Measurements from ENCODE around the gene FXN.

The FXN gene

GRCh38 chr9:69060766-69061165, 25.2 kb downstream of the FXN start:
- no peak for TF ChIP-seq CTCF (IDR thresholded peaks at IDR 0.05; ENCODE audit: control insufficient read depth, extremely low read depth, insufficient read depth)
- no peak overlapping the region for H3K4me3 ChIP-seq (ENCODE audit: low read depth, low read length)
- no peak for DNase-seq (ENCODE audit: low read depth)

GRCh38 chr9:69062195-69062594, 26.6 kb downstream of the FXN start:
- TF ChIP-seq CTCF (IDR thresholded peaks at IDR 0.05; ENCODE audit: control insufficient read depth, extremely low read depth, insufficient read depth) = no peak
- no peak overlapping the region for H3K4me3 ChIP-seq (ENCODE audit: low read depth, low read length)
- DNase-seq (ENCODE audit: low read depth) = no peak

DNA sequence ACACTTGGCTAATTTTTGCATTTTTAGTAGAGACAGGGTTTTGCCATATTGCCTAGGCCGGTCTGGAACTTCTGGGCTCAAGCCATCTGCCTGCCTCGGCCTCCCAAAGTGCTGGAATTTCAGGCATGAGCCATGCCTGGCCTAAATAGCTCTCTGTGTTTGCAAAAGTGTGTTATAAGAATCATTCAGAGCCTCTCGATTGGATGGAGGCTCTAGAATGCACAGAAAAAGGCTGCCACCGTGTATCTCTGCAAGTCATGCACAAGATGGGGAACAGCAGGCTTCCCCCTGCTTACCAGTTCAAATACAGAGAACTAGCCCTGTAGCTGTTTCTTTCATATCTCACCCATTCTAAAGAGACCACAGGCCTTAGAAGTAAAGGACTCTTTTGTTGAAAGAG, 28.3 kb downstream of the FXN start:
- DNase-seq (ENCODE audit: low read depth) = no peak
- TF ChIP-seq CTCF (IDR thresholded peaks at IDR 0.05; ENCODE audit: control insufficient read depth, extremely low read depth, insufficient read depth) = no peak
- H3K4me3 ChIP-seq (ENCODE audit: low read depth, low read length) = no peak overlapping the region

- no peak overlapping the region for H3K4me3 ChIP-seq (ENCODE audit: low read depth, low read length)
- TF ChIP-seq CTCF (IDR thresholded peaks at IDR 0.05; ENCODE audit: control insufficient read depth, extremely low read depth, insufficient read depth) = no peak
- no peak for DNase-seq (ENCODE audit: low read depth)
Measured at GRCh38 chr9:69065660-69066059, 30.1 kb downstream of the FXN start.

DNA sequence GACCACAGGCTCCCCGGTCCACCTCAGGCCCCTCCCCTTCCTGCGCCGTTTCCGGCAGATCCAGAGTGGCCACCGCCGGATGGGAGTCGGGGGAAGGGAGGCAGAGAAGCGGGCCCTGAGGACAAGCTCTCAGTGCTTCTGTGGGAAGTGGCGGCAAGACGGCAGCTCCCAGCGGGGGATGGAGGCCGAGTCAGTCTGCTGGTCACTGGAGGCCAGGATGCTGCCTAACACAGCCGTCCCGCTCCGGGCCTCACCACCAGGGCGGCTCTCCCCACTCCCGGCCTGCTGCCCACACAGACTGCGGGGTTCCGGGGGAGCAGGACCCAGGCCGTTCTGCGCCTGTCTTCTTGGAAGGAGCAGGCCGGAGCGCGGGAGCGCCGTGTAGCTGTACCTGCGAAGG, 31.4 kb downstream of the FXN start:
- DNase-seq (ENCODE audit: low read depth) = no peak
- TF ChIP-seq CTCF (IDR thresholded peaks at IDR 0.05; ENCODE audit: control insufficient read depth, extremely low read depth, insufficient read depth) = no peak
- H3K4me3 ChIP-seq (ENCODE audit: low read depth, low read length) = no peak overlapping the region

DNA sequence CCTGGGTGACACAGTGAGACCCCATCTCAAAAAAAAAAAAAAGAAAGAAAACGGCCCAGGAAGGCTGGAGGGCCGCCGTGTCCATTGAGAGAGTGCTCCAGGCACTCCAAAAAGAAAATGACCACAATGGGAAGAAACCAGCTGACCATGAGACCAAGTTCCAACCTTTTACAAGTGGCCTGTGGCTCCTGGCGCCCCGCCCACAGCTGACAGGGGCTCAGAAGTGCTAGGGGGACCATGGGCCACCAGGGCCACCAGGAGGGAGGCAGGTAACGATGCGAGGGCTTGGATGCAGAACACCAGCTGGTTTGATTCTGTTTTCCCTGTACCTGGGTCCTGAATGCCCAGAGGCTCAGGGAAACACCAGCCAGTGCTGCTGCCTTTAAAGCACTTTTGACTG, 34.6 kb downstream of the FXN start:
- no peak overlapping the region for H3K4me3 ChIP-seq (ENCODE audit: low read depth, low read length)
- DNase-seq (ENCODE audit: low read depth) = no peak

More for the DNA sequence above, 34.6 kb downstream of the FXN start:
- no peak for TF ChIP-seq CTCF (IDR thresholded peaks at IDR 0.05; ENCODE audit: control insufficient read depth, extremely low read depth, insufficient read depth)

All from LNCaP clone FGC (cell line).